GM21528 (cell line): ENCODE data around the gene GPR180.

ENCODE experiments used
- ATAC-seq: cut with Tn5 transposase; IDR thresholded peaks from one replicate; pipeline ENCODE4 v1.9.1; 2021; ENCODE audit warnings: mild to moderate bottlenecking, moderate library complexity; ENCODE audit not compliant: unreplicated experiment, low FRiP score

Gene GPR180

DNA sequence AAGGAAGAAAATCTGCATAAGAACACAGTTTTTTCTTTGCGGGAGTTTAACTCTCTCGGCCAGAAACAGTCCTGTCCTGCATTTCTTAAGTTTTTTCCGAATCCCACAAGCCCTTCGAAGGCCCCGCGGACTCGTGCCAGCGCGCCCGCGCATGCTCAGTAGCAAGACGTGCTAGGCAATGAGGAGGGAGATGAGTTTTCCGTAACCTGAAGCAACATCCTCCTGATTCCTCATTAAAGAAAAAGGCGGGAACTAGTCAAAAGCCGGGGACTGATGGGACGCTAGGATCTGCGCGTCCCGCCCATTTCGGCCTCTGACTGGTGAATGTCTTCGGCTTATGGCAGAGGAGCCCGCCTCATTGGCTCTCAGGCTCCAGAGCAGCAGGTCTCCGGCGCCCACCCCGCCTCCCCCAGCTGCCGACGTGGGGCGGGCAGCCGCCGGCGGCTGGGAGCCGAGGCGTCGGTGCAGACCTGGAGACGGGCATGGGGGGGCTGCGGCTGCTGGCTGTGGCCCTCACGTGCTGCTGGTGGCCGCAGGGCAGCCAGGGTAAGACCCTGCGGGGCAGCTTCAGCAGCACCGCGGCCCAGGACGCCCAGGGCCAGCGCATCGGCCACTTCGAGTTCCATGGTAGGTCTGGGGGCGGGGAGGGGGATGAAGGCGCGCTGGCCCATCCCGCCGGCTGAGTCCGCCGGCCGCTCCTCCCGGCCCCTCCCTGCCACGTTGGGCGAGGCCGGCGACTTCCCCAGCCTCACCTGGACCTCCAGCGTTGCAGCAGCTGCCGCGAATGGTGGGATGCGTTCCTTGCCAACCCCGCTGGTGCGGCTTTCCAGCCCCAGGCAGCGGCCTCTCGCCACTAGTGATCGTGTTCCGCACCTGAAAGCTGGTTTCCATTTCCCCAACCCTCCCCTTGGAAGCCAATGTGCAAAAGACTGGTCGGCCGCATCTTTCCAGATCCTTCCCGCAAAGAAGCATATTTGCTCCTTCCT, at the start of gene GPR180:
Gene GPR180 (plus strand): TSS at position 412 of the 986 bp plus-strand sequence. CDS start 71 bp downstream, at position 483.
- ATAC-seq: peak; percentile 100

DNA sequence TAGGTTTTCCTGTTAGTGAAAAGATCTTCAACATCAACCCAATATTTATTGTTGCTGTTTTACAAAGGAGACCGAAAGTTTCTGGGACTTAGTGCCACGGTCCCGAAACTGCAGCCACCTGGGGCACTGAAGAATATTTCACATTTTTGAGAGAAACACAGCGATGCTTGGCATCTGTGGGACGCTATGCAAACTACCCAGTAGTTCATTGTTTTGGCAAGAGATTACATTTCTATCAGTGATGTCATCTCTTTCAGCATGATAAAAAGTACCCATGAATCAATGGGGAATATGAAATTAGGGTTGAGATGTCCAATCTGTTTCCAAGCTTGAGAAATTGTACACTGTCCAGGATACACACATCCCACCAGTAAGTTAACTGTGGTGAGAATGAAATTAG, 49.6 kb upstream of the GPR180 start:
- no peak for ATAC-seq

DNA sequence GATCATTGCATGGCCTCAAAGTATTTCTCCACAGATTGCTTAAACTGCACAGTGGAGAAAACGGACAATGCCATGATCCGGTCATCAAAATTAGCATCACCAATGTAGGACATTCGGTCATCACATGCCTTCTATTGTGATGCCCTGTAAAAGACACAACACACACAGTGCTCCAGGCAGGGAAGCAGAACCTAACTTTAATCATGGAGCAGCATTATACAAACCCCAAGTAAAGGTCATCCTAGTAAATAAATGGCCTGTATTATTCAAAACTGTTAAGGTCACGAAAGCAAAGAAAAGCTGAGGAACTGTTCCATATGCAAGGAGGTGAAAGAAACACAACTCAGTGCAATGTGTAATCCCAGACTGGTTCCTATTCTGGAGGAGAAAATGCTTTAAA, 47.9 kb upstream of the GPR180 start:
- no peak for ATAC-seq

DNA sequence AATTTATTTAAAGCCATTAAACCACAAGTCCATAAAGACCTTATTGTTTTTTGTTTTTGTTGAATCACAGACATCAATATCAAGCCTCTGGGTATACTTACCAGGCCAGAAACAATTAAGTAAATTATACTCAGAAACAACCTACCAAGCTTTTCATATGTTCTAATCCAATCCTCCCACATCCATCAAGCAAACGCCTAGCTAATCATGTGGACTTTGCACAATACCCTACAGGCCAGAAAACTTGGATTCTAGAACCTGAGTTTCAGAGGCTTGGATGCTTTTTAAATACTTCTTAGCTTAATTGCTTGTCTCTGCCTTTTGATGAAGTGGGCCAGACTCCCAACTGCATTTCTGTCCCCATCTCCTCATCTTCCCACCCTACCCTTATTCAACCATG, 45.6 kb upstream of the GPR180 start:
- no peak for ATAC-seq

DNA sequence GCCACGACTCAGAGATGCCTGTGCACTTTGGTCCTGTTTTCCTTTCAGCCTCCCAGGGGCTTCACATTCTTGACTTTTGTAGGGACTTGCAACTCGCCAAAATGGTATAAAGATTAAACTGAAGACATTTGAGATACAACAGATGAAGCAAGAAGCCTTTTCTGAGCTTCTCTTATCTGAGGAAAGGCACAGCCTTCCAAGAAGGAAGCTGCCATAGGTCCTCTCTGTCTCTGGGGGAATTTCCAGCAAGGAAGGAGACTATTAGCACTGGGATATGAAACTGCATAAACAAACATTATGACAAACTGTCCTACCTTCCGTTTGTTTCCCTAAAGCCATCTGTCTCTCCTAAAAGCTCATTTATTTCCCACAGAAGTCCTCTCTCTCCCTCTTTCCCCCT, 45.0 kb upstream of the GPR180 start:
- ATAC-seq: no peak

DNA sequence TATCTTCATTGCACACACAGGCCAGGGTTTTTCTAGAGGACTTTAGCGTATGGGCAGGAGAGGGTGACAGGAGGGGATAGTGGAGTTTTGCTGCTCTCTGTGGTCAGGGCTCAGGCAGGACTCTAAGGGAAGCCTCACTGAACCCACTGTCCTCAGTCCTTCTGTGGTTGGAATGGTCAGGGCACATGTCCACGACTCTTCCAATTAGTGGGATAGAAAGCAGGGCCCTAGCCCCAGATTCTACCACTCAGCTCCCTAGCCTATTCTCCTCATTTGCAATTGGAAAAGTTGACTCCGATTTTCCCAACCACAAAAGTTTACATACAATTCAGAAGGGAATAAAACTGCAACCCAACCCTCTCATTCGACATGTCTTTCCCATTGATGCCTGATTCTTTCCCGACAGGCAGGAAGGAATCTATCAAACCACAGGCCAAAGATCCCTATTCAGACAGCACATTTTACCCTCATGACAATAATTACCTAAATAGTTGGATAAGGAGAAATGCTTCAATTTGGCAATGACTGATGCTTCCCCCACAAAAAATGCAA, 43.9 kb upstream of the GPR180 start:
- ATAC-seq: no peak

DNA sequence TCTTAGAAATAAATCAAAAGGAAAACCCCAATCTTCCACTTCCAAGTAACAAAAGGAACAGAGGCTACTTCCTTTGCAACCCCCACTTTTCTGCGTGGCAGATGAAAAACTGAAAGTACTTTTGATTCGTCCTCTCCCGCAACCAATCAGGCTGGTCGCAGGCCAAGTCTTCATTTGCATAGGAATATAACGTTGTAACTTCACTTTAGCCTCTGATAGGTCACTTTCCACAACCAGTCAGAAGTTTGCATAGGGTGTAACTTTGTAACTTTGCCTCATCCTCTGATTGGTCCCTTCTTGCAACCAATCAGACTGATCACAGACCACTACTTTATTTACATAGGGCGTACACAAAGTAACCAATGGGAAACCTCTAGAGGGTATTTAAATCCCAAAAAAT, 42.9 kb upstream of the GPR180 start:
- ATAC-seq: no peak

DNA sequence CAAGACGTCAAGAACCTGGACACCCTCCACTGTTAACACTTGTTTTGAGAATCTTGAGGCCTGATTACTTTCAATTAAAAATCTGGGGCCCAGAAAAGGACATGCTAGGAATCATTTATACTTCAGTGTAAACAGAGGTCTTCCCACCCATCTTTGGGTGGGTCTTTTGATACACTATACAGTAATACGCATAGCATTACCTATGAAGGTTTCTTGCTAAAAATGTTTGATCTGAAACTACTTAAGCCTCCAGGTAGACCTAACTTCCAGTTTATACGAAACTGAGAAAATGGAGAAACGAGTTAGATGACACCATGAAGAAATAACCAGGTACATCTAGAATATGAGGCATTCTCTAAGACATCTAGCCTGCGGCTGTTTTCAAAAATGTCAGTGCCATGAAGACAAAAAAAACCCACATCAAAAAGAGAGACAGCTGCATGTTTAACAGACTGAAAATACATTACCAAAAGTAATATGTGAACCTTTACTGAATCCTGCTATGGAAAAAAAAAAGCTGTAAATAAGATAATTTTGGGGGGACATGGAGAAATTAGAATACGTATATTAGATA, 42.3 kb upstream of the GPR180 start:
- ATAC-seq: no peak

DNA sequence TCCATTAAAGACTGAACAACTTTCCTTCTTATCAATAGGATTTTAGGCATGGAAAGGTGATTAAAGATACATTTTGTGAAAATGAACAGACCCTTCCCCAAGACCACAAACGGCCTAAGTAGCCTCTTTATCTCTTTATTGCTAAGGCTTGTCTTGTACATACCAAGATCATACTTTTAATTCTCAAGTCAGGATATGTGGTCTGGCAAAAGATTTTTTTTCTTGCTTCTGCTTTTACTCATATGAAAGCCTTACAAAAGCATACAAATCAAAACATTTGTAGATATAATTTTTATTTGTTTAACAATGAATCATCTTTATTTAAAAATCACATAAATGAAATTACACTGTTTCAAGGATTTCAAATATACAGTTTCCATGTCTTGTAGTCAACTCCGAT, 41.5 kb upstream of the GPR180 start:
- ATAC-seq: no peak

DNA sequence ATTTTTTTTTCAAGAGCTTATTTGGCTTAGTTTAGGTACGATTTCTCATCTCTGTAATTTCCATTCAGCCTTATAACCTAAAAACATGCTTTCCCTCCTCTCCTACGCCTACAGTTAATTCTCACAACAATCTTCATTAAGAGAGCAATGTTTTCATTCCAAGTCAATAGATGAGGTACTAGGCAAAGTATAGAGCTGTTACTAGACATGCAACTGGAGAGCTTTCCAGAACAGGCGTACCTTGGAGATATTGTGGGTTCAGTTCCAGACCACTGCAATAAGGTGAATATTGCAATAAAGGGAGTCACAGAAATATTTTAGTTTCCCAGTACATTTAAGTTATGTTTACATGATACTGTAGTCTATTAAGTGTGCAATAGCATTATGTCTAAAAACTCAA, 40.5 kb upstream of the GPR180 start:
- ATAC-seq: no peak

DNA sequence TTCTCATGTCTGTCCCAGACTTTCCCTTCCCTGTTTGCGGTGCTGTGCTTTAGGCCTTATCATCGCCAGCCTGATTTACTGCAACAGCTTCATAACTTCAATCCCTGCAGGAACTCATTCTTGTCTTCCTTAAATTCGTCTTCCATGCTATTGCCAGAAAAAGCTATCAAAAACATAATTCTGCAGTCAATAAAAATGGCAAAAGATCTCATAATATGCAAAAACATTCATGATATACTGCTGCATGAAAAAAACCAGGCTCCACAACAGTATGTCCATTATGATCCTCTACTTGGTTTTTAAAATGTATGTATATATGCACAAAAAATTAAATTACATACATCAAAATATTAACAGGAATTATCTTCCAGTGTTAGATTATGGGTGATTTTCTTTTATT, 34.1 kb upstream of the GPR180 start:
- ATAC-seq: no peak

DNA sequence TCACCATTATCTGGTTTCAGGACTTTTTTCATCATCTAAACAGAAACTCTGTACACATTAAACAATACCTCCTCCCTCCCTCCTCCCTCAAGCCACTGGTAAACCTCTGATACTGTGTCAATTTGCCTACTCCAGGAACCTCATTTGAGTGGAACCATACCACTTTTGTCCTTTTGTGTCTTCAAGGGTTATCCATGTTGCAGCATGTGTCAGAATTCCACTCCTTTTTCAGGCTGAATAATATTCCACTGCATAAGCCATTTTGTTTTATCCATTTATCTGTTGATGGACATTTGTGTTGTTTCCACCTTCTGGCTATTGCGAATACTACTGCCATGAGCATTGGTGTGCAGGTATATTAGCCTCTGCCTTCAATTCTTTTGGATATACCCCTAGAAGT, 33.2 kb upstream of the GPR180 start:
- no peak for ATAC-seq

DNA sequence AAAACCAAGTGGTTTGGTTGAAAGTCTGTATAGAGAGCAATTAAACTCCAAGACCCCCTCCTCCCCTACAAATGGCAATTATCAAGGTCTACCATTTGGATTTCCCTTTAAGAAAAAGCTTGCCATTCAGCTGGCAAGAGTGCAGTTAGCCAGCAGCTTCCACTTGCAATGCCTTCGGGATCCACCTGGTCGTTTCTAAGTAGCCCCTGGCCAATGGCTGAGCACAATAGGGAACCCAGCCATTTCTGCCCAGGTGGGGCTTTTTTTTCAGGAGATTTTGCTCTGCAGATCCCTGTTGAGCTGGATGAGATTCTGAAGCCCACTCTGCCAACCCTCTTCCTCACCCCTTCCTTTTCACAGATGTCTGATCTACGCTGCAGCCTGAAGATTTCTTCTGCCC, 32.0 kb upstream of the GPR180 start:
- ATAC-seq: no peak

DNA sequence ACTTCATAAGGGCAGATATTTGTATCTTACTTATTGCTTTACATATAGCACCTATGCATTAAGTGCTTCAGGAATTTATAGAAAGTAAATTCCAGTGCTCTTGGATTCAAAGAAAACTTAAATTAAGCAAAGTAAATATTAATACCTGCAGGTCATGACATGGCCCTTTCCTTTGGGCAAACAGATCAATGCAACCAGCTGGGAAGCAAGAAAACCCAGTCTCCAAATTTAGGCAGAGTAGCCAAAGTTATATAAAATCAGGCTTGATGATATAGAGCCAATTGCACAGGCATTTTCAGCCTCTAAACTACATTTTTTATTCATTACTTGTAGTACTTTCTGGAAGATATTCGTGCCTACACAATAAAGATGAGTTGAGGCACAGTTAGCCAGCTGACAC, 22.6 kb upstream of the GPR180 start:
- no peak for ATAC-seq

DNA sequence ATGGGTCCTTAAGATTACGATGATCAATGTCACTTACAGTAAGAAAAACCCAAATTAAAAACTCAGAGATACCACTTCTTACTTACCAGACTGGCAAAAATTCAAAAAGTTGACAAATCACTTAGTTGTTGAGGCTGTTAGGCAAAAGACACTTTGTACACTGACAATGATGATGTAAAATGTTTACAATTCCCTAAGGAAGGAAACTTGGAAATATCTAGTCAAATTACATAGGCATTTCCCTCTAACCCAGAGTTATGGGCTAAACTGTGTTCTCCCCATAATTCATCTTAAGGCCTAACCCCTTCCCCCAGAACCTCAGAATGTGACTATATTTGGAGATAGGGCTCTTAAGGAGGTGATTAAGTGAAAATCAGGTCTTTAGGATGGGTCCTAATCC, 17.7 kb upstream of the GPR180 start:
- no peak for ATAC-seq

DNA sequence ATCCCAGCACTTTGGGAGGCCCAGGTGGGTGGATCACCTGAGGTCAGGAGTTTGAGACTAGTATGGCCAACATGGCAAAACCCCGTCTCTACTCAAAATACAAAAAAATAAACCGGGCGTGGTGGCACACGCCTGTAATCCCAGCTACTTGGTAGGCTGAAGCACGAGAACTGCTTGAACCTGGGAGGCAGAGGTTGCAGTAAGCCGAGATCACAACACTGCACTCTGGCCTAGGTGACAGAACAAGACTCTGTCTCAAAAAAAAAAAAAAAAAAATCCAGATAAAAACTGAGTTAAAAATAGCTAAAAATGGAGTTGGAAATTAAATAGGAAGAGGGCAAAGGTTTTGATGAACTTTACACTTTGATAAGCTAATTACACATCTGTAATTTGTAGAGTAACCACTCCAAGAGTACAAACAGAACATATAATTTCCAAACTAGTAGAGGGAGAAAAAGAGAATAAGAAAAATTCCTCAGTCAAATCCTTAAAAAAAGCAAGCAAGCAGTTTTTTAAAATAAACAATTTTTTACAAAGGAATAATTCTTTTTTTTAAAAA, 16.0 kb upstream of the GPR180 start:
- ATAC-seq: no peak

DNA sequence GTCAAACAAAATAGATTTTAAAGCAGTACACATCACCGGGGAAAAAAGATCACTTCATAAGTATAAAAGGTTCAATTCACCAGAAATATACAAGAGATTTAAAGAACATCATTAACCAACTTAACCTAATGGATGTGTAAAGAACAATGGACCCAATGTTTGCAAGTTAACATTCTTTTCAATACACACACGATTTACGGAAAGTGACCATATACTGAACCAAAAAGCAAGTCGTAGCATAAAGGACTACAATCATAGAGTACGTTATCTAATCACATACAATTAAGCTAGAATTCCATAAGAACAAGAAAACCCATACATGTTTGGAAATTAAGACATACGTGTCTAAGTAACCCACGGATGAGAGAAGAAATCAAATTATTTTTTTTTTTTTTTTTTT, 15.3 kb upstream of the GPR180 start:
- ATAC-seq: no peak

DNA sequence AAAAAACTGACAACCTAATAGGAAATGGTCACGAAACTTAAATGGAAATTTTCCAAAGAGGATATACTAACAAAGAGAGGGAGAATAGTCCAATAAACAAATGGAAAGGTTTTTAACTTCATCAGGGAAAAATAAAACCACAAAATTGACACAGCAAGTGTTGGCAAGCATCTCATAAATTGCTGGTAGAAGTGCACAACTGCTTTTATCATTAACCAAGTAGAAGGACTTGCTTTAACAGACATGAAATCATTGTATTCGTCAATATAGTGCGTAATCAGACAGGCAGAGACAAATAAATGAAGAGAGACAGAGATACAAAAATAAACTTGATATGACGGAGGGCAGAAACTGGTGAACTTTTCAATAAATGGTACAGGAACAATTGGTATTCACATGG, 13.1 kb upstream of the GPR180 start:
- no peak for ATAC-seq

DNA sequence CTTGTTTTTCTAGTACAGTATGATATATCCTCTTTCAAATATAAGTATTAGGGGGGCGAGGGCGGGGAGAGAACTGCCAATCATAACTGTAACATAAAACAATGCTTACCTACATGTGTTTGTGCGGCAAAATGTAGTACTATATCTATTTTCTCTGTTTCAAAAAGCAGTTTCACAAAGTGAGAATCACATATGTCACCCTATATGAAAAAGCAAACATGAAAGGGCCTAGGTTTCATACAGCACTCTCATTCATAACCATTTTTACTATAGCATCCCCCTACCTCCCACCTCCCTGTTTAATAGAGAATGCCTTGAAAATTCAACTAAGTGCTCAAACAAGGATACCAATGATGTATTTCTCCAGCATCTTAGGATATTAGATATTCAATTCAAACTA, 10.9 kb upstream of the GPR180 start:
- no peak for ATAC-seq

DNA sequence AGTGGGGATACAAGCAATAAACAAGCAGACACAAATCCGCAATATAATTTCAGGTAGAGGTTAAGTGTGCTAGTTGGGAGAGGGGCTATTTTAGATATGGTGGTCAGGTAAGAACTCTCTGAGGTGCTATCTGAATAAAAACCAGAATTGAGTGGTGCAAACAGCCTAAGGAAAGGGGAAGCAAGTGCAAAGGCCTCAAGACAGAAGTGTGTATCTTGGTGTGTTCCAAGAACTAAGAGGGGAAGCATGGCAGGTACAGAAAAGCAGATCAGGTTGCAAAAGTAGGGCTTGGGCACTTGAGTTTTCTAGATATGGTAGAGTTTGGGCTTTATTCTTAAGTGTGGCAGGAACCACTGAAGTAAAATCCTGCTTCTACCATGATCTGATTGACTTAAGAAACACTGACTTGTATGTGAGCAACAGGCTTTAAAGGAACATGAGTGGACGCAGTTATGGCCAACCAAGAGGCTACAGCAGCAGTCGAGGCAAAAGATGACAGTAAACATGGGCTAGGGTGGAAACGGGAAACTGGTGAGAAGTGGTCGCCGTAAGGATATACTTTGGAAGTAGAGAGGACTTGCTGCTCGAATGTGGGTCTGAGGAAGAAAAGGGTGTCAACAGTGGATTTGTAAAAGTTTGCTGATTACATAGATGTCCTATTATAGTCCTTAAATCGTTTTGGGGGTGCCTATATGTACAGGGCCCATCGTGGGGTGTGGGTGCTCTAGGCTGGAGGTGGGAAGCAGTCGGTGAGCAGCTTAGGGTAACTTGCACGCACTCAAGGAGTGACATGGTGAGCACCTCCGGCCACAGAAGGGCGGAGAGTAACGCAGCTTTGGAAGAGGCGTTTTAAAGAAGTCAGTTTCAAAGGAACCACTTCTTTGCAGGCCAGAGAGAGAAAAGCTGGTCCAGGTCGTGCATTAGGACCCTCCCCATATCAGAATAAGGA, 6.4 kb upstream of the GPR180 start:
- ATAC-seq: peak; percentile 59
